Measurements from ENCODE around the gene HEATR9. TPM values are rescaled to one million over a fixed set of nuclear protein-coding genes. Genes with fewer than 3 reads are reported as not detected.

HEATR9 gene
- total and polyA plus RNA-seq, 5 donors = not detected

- H3K27ac ChIP-seq (ENCODE audit: low read length) = no peak overlapping the region
- intact Hi-C loops (cut with DNase I) = no loop called here
- WGBS = 50% methylated on average over 6 of the region's 6 CpGs
- no peak for DNase-seq
- no peaks in the 10 kb centered on the region for H3K27me3 ChIP-seq (ENCODE audit: control insufficient read depth, insufficient read depth)
- H3K4me1 ChIP-seq (ENCODE audit: control insufficient read depth, insufficient read depth, low read length) = no peaks in the 10 kb centered on the region
- H3K9me3 ChIP-seq (ENCODE audit: control insufficient read depth, low read length) = no peaks in the 10 kb centered on the region
- no peak overlapping the region for H3K4me3 ChIP-seq (ENCODE audit: low read length)
- no peak for ATAC-seq
Observed at GRCh38 chr17:35892091-35893035, 23.7 kb upstream of the HEATR9 start.

GRCh38 chr17:35891269-35891668 lies 22.6 kb upstream of the HEATR9 start:
- Histone ChIP-seq H3K4me1 (ENCODE audit: control insufficient read depth, insufficient read depth, low read length) (no peaks in the 10 kb centered on the region), H3K9me3 (ENCODE audit: control insufficient read depth, low read length) (no peaks in the 10 kb centered on the region), H3K27ac (ENCODE audit: low read length) (no peak overlapping the region), H3K27me3 (ENCODE audit: control insufficient read depth, insufficient read depth) (no peaks in the 10 kb centered on the region), H3K4me3 (ENCODE audit: low read length) (no peak overlapping the region)
- 87% methylated on average over 4 of the region's 4 CpGs for WGBS
- intact Hi-C loops (cut with DNase I) = no loop called here
- no peak for DNase-seq
- ATAC-seq = no peak

DNA sequence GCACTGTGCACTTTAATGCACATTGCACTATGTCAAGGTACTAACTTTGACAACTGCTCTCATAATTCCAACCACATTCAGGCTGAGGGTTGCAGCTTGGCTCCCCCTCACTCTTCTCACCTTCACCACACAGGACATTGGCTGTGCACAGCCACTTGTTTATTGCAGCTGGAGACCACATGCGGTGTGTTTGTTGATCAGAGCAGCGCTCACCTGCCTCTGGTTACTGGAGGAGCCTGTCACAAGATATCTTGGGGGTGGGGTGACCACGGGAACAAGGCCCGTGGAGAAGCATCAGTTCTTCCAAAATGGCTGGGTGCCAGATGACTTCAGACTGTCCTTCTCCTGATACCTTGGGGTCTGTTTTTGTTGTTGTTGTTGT lies 22.1 kb upstream of the HEATR9 start:
- Histone ChIP-seq H3K27me3 (ENCODE audit: control insufficient read depth, insufficient read depth) (no peaks in the 10 kb centered on the region), H3K9me3 (ENCODE audit: control insufficient read depth, low read length) (no peaks in the 10 kb centered on the region), H3K27ac (ENCODE audit: low read length) (no peak overlapping the region), H3K4me1 (ENCODE audit: control insufficient read depth, insufficient read depth, low read length) (no peaks in the 10 kb centered on the region), H3K4me3 (ENCODE audit: low read length) (no peak overlapping the region)
- DNase-seq (peak in 1 of 3 donors; percentile 62), ATAC-seq (no peak)
- intact Hi-C loops (cut with DNase I) = no loop called here
- whole genome bisulfite sequencing = 51% methylated on average over 4 of the region's 4 CpGs

DNA sequence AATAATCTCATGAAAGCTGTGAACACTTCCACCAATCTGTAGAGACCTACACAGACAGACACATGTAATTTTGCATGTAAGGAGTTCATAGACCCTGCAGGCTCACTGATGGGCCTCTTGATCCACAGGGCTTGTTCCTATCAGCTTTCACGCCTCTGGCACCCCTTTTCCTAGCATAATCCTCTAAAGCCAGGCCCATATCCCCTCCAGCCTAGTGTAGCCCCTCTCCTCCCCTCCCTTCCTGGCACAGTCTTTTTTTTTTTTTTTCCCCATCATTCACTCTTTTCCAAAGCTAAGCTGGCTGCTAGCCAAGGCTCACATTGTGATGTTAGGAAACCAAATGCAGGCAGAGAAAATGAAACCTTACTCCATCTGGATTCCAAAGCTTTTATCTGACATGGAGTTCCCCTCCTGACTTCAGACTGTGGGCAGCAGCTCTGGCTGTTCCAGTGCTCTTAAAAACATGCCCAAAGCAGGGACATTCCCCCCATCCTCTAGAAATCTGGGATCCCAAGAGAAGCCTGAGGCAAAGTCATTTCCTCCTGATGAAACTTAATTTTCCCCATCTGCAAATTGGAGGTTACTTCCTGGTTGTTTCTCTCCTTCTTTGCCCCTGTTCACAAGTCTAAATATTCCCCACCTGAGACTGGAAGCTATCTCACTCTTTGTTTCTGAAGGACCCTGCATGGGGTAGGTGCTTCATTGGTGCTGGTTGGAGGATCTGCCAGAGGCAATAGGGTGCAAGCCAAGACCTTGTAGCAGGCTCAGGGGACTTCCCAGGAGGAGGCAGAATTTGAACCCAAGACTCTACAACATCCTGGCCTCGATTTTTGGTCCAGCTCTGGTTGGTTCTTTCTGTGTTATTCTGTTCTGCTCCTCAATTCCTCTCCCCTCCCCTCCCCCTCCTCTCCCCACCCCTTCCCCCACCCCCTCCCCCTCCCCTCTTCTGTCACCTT lies 21.4 kb upstream of the HEATR9 start:
- Histone ChIP-seq H3K27ac (ENCODE audit: low read length) (no peak overlapping the region), H3K4me1 (ENCODE audit: control insufficient read depth, insufficient read depth, low read length) (no peaks in the 10 kb centered on the region), H3K9me3 (ENCODE audit: control insufficient read depth, low read length) (no peaks in the 10 kb centered on the region), H3K4me3 (ENCODE audit: low read length) (no peak overlapping the region), H3K27me3 (ENCODE audit: control insufficient read depth, insufficient read depth) (no peaks in the 10 kb centered on the region)
- intact Hi-C loops (cut with DNase I) = no loop called here
- WGBS = 82% methylated on average over 2 of the region's 2 CpGs
- DNase-seq (peak in 2 of 3 donors; percentile 54 to 73), ATAC-seq (peak; percentile 45 to 58)

DNA sequence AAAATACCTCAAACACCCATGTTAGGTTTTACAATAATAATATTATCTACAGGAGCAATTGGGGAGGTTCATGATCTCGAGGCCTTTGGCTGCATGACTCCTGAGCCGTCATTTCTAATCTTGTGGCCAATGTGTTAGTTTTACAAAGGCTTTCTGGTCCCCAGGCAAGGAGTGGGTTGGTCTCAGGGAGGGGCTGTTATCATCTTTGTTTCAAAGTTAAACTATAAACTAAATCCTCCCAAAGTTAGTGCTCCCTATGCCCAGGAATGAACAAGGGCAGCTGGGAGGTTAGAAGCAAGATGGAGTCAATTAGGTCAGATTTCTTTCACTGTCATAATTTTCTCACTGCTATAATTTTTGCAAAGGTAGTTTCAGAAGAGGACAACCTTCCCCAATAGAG lies 20.6 kb upstream of the HEATR9 start:
- Histone ChIP-seq H3K27ac (ENCODE audit: low read length) (no peak overlapping the region), H3K27me3 (ENCODE audit: control insufficient read depth, insufficient read depth) (no peaks in the 10 kb centered on the region), H3K4me1 (ENCODE audit: control insufficient read depth, insufficient read depth, low read length) (no peaks in the 10 kb centered on the region), H3K4me3 (ENCODE audit: low read length) (no peak overlapping the region), H3K9me3 (ENCODE audit: control insufficient read depth, low read length) (no peaks in the 10 kb centered on the region)
- WGBS = 79% methylated on average over 2 of the region's 2 CpGs
- DNase-seq (no peak), ATAC-seq (no peak)
- intact Hi-C loops (cut with DNase I) = no loop called here

DNA sequence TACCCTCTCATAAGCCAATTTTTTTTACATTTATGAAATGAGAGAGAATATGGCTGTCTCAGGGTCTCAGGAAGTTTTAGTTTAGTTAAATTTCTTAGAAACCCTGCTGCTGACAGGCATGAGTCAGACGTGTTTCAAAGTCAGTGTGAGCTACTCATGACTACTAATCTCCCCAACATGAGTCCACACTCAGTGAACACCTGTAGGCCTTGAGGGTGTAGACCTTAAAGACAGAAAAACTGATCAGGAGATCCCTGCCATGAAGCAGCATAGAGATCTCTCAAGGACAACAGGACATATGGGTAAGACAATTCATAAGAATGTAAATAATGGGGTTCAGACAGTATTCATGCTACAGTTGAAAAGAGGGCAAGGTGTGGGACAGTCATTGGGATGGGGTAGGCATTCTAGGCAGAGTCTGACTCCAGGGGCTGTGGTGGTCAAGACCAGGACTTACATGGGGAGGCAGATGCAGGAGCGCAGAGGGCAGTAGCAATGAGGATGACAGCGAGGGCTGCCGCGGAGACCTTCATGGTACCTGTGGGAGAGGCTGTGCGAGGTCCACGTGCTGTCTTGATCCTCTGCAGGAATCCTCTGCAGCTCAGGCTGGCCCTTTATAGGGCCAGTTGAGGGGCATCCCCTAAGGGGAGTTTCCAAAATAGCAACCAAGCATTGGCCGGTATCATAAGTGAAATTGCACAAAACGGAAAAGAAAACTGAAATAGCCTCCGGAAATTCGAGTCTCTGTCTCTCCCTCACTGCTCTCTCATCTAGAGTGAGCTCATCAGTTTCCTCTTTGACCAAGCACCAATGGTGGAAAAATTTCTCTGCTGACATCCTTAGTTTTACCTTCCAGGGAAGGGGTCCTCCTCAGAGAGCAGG lies 11.3 kb upstream of the HEATR9 start, which contains the start of gene CCL5:
Gene CCL5, minus strand, starts transcription at position 588 of the 882 bp plus-strand sequence.
- Histone ChIP-seq H3K4me1 (ENCODE audit: control insufficient read depth, insufficient read depth, low read length) (peaks cover 2% of the 10 kb centered on the region), H3K9me3 (ENCODE audit: control insufficient read depth, low read length) (no peaks in the 10 kb centered on the region), H3K27ac (ENCODE audit: low read length) (no peak within 1 kb of the TSS), H3K4me3 (ENCODE audit: low read length) (no peak within 1 kb of the TSS), H3K27me3 (ENCODE audit: control insufficient read depth, insufficient read depth) (no peaks in the 10 kb centered on the region)
- ATAC-seq = peak; percentile 51 to 67
- intact Hi-C loops (cut with DNase I) = no loop called here
- WGBS = 53% methylated on average over 11 of the region's 11 CpGs
- peak in 1 of 3 donors; percentile 67 for DNase-seq

DNA sequence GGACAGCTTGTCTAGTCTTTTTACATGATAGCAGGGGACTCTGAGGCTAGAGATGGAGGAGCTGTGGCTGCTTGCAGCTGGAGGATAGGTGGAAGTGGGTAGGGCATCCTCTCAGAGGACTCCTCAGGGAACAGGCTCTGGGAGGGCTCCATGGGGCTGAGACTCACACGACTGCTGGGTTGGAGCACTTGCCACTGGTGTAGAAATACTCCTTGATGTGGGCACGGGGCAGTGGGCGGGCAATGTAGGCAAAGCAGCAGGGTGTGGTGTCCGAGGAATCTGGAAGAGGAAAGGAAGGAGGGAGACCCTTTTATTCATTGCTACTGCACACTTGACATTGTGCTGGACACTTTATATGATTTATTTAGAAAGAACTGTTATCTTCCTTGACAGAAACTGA lies 9.7 kb upstream of the HEATR9 start:
- Histone ChIP-seq H3K9me3 (ENCODE audit: control insufficient read depth, low read length) (no peaks in the 10 kb centered on the region), H3K4me3 (ENCODE audit: low read length) (no peak overlapping the region), H3K4me1 (ENCODE audit: control insufficient read depth, insufficient read depth, low read length) (peaks cover 2% of the 10 kb centered on the region), H3K27me3 (ENCODE audit: control insufficient read depth, insufficient read depth) (no peaks in the 10 kb centered on the region), H3K27ac (ENCODE audit: low read length) (no peak overlapping the region)
- intact Hi-C loops (cut with DNase I) = no loop called here
- WGBS = 71% methylated on average over 4 of the region's 4 CpGs
- no peak for DNase-seq
- no peak for ATAC-seq

GRCh38 chr17:35877345-35878029 lies 8.8 kb upstream of the HEATR9 start:
- no peak overlapping the region for H3K27ac ChIP-seq (ENCODE audit: low read length)
- H3K4me1 ChIP-seq (ENCODE audit: control insufficient read depth, insufficient read depth, low read length) = peaks cover 2% of the 10 kb centered on the region
- ATAC-seq = no peak
- no peak overlapping the region for H3K4me3 ChIP-seq (ENCODE audit: low read length)
- no peaks in the 10 kb centered on the region for H3K9me3 ChIP-seq (ENCODE audit: control insufficient read depth, low read length)
- DNase-seq = no peak
- intact Hi-C loops (cut with DNase I) = no loop called here
- H3K27me3 ChIP-seq (ENCODE audit: control insufficient read depth, insufficient read depth) = no peaks in the 10 kb centered on the region

- Histone ChIP-seq H3K27me3 (ENCODE audit: control insufficient read depth, insufficient read depth) (no peaks in the 10 kb centered on the region), H3K9me3 (ENCODE audit: control insufficient read depth, low read length) (no peaks in the 10 kb centered on the region), H3K4me1 (ENCODE audit: control insufficient read depth, insufficient read depth, low read length) (peaks cover 2% of the 10 kb centered on the region), H3K27ac (ENCODE audit: low read length) (no peak overlapping the region), H3K4me3 (ENCODE audit: low read length) (no peak overlapping the region)
- no peak for ATAC-seq
- intact Hi-C loops (cut with DNase I) = no loop called here
- 82% methylated on average over 3 of the region's 3 CpGs for WGBS
- DNase-seq = no peak
Observed at GRCh38 chr17:35876534-35876933, 7.8 kb upstream of the HEATR9 start.

- WGBS = 58% methylated on average over 3 of the region's 3 CpGs
- Histone ChIP-seq H3K9me3 (ENCODE audit: control insufficient read depth, low read length) (no peaks in the 10 kb centered on the region), H3K4me3 (ENCODE audit: low read length) (no peak overlapping the region), H3K27me3 (ENCODE audit: control insufficient read depth, insufficient read depth) (no peaks in the 10 kb centered on the region), H3K4me1 (ENCODE audit: control insufficient read depth, insufficient read depth, low read length) (peaks cover 2% of the 10 kb centered on the region), H3K27ac (ENCODE audit: low read length) (no peak overlapping the region)
- ATAC-seq = no peak
- intact Hi-C loops (cut with DNase I) = no loop called here
- no peak for DNase-seq
Observed at GRCh38 chr17:35875800-35876139, 7.1 kb upstream of the HEATR9 start.
